Right lobe of liver (tissue), 6 donors: ENCODE measurements around the gene FAM149A. TPM values are rescaled to one million over a fixed set of nuclear protein-coding genes. Genes with fewer than 3 reads are reported as not detected.

Experiments
- ATAC-seq, 4 donors: fragments of 200-7000 bp; cut with Tn5 transposase; one replicate each; pipeline ENCODE4 v1.9.1; 2020; ENCODE audit warnings: mild to moderate bottlenecking in 4 of 4, moderate library complexity in 4 of 4
- DNase-seq, 3 donors: peaks; one replicate each; pipeline ENCODE4 v3.0.0-alpha.2; 2020
- H3K27ac ChIP-seq, 3 donors: fragments of 200-600 bp; one replicate each; pipeline ENCODE4 v1.8.0; 2022
- H3K27me3 ChIP-seq, 2 donors: fragments of 200-600 bp; one replicate each; pipeline ENCODE4 v1.8.0; 2022
- H3K36me3 ChIP-seq, 4 donors: fragments of 200-600 bp; sonication (generic) in 1 of 4; one replicate each; pipeline versions ENCODE4 v1.5.1 to v1.8.0; 2017 to 2022; ENCODE audit warnings: control low read depth in 1 of 4
- H3K4me1 ChIP-seq, 4 donors: fragments of 200-600 bp; sonication (generic) in 1 of 4; one replicate each; pipeline versions ENCODE4 v1.5.1 to v1.8.0; 2017 to 2022; ENCODE audit warnings: control low read depth in 1 of 4
- H3K4me3 ChIP-seq, 3 donors: fragments of 200-600 bp; one replicate each; pipeline ENCODE4 v1.8.0; 2022
- H3K9me3 ChIP-seq, 4 donors: fragments of 200-600 bp; sonication (generic) in 1 of 4; one replicate each; pipeline versions ENCODE4 v1.5.1 to v1.8.0; 2017 to 2022; ENCODE audit warnings: control low read depth in 1 of 4
- CTCF ChIP-seq, 4 donors: fragments of 200-600 bp in 3 of 4; fragments of 450-650 bp in 1 of 4; IDR thresholded peaks; one replicate each; pipeline versions ENCODE4 v1.5.1 to v1.8.0; 2016 to 2022; ENCODE audit warnings: antibody characterized with exemption in 4 of 4, mild to moderate bottlenecking in 2 of 4
- POLR2A ChIP-seq: fragments of 450-650 bp; IDR thresholded peaks from one replicate; pipeline ENCODE4 v1.6.1; 2017; ENCODE audit warnings: antibody characterized with exemption, mild to moderate bottlenecking
- WGBS: methylation state at CpG from one replicate; pipeline ENCODE4 v1.1.6; 2018; ENCODE audit warnings: low coverage, low lambda C conversion rate; ENCODE audit not compliant: insufficient coverage; ENCODE audit errors: missing lambda C conversion rate; 5-methylcytosine and 5-hydroxymethylcytosine counted together
- intact Hi-C, 2 donors: fragments of 100-400 bp; cut with DNase I; formaldehyde crosslinking; loops; one replicate each; pipeline versions ENCODE4 v1.11.2 to v1.14.1; 2022
- long read RNA-seq: library from polyadenylated mRNA; unstranded; transcript quantifications from one replicate; pipeline ENCODE4 v2.0.0, GENCODE V29; 2019
- total RNA-seq, 6 experiments: library from RNA; depleted of rRNA in 2 of 6; stranded (reverse); fragments of >200 nt in 2 of 6; fragmentation: NEBNext Ultra II Directional in 3 of 6; extraction: Animal tissue kit (Norgen Biotek cat#: 25700) in 3 of 6; gene quantifications; one replicate each; pipeline versions ENCODE4 v1.1.0 to v1.2.4, GENCODE V29; 2016 to 2023
- donor health status: DM: no; HTN: yes; CAD: no.
- donor health status: DM: no; HTN: no; CAD: no.
- donor health status: DM: no; HTN: no; CAD: no.
- donor health status: DM: no; HTN: yes; CAD: no.
- donor health status: DM: no; HTN: yes; CAD: no.

The FAM149A gene
- total RNA-seq: 10 to 100 TPM; 19.8 to 33.1 (median 23.0) TPM
- long read RNA-seq: 0 reads

GRCh38 chr4:186104114-186104889 lies at the start of gene FAM149A:
Gene FAM149A (plus strand): TSS chr4:186104704.
- H3K36me3 ChIP-seq: no peaks in the 10 kb centered on the region
- TF ChIP-seq CTCF (IDR thresholded peaks at IDR 0.05) (no peak), POLR2A (no peak)
- ATAC-seq (peak; percentile 83 to 97 (median 96)), DNase-seq (peak; percentile 74 to 80 (median 77))
- H3K4me1 ChIP-seq: no peaks in the 10 kb centered on the region
- peak within 1 kb of the TSS; percentile 58 to 64 (median 61) for H3K4me3 ChIP-seq
- no peaks in the 10 kb centered on the region for H3K27me3 ChIP-seq
- intact Hi-C loops: no loop called here
- WGBS: 29% methylated on average over 26 of the region's 57 CpGs
- H3K27ac ChIP-seq: peak within 1 kb of the TSS in 1 of 3 donors; percentile 4
- no peaks in the 10 kb centered on the region for H3K9me3 ChIP-seq

GRCh38 chr4:186058253-186058979 lies 46.1 kb upstream of the FAM149A start:
- Histone ChIP-seq H3K4me1 (no peaks in the 10 kb centered on the region), H3K9me3 (no peaks in the 10 kb centered on the region), H3K4me3 (no peak overlapping the region), H3K27ac (no peak overlapping the region), H3K27me3 (no peaks in the 10 kb centered on the region), H3K36me3 (no peaks in the 10 kb centered on the region)
- intact Hi-C loops: no loop called here
- DNase-seq (no peak), ATAC-seq (peak in 1 of 4 donors; percentile 27)
- no peak for TF ChIP-seq POLR2A
- no peak for TF ChIP-seq CTCF (IDR thresholded peaks at IDR 0.05)
- whole genome bisulfite sequencing: 81% methylated on average over 6 of the region's 6 CpGs

GRCh38 chr4:186058980-186059316 lies 45.6 kb upstream of the FAM149A start:
- Histone ChIP-seq H3K36me3 (no peaks in the 10 kb centered on the region), H3K9me3 (no peaks in the 10 kb centered on the region), H3K27me3 (no peaks in the 10 kb centered on the region), H3K4me3 (no peak overlapping the region), H3K4me1 (no peaks in the 10 kb centered on the region), H3K27ac (no peak overlapping the region)
- intact Hi-C loops: no loop called here
- no peak for TF ChIP-seq POLR2A
- TF ChIP-seq CTCF (IDR thresholded peaks at IDR 0.05): no peak
- ATAC-seq (no peak), DNase-seq (no peak)
- WGBS: 61% methylated on average over 3 of the region's 3 CpGs

- Histone ChIP-seq H3K4me3 (no peak overlapping the region), H3K4me1 (no peaks in the 10 kb centered on the region), H3K27ac (no peak overlapping the region), H3K27me3 (no peaks in the 10 kb centered on the region), H3K36me3 (no peaks in the 10 kb centered on the region), H3K9me3 (no peaks in the 10 kb centered on the region)
- TF ChIP-seq CTCF (IDR thresholded peaks at IDR 0.05) (no peak), POLR2A (no peak)
- WGBS: 74% methylated on average over 4 of the region's 4 CpGs
- intact Hi-C loops: loop anchor here in 1 of 2 donors (10.0 kb wide), 1 partner anchor 73 kb away; no protein-coding TSS in a partner anchor
- ATAC-seq (no peak), DNase-seq (no peak)
Observed at GRCh38 chr4:186061921-186062320, 42.6 kb upstream of the FAM149A start.
